HL-60 (cell line): ENCODE data around the gene NATD1.

Experiments
- DNase-seq, 2 experiments: peaks; one replicate each; pipeline ENCODE4 v3.0.0-alpha.2; 2010 to 2020; ENCODE audit warnings: low read depth in 1 of 2, low spot score in 1 of 2
- H3K27ac ChIP-seq: fragments of 250-450 bp; sonication (Bioruptor Pico); replicated peaks from 2 replicates; pipeline ENCODE4 v1.5.1; 2020; ENCODE audit warnings: mild to moderate bottlenecking, moderate library complexity
- H3K27me3 ChIP-seq: fragments of 250-450 bp; sonication (Bioruptor Pico); 2 replicates; pipeline ENCODE4 v1.5.1; 2021; ENCODE audit warnings: mild to moderate bottlenecking, moderate library complexity; ENCODE audit not compliant: insufficient read depth, poor library complexity, severe bottlenecking
- H3K4me3 ChIP-seq: replicated peaks from 2 replicates; pipeline ENCODE4 v1.5.1; 2011; ENCODE audit warnings: mild to moderate bottlenecking, control low read depth, low read length; ENCODE audit not compliant: insufficient read depth
- GABPA ChIP-seq: IDR thresholded peaks from 2 replicates; pipeline ENCODE4 v1.6.1; 2012; ENCODE audit warnings: low read depth
- POLR2AphosphoS5 ChIP-seq: IDR thresholded peaks from 2 replicates; pipeline ENCODE4 v1.6.1; 2012; ENCODE audit warnings: low read depth
- REST ChIP-seq: IDR thresholded peaks from 2 replicates; pipeline ENCODE4 v1.6.1; 2012; ENCODE audit warnings: low read depth; ENCODE audit not compliant: insufficient replicate concordance
- SPI1 ChIP-seq: IDR thresholded peaks from 2 replicates; pipeline ENCODE4 v1.6.1; 2012; ENCODE audit warnings: low read depth, mild to moderate bottlenecking, borderline replicate concordance
- TF ChIP-seq, protein P1 (sequence below): IDR thresholded peaks from one replicate; pipeline ENCODE4 v1.5.1; 2011; ENCODE audit warnings: low read length, control low read depth, inconsistent platforms; ENCODE audit not compliant: insufficient read depth

Gene NATD1

GRCh38 chr17:21292867-21293830 lies 39.9 kb upstream of the NATD1 start:
- DNase-seq: no peak
- H3K27me3 ChIP-seq: no peaks in the 10 kb centered on the region
- H3K4me3 ChIP-seq: no peak overlapping the region
- no peak for TF ChIP-seq REST
- H3K27ac ChIP-seq: no peak overlapping the region

DNA sequence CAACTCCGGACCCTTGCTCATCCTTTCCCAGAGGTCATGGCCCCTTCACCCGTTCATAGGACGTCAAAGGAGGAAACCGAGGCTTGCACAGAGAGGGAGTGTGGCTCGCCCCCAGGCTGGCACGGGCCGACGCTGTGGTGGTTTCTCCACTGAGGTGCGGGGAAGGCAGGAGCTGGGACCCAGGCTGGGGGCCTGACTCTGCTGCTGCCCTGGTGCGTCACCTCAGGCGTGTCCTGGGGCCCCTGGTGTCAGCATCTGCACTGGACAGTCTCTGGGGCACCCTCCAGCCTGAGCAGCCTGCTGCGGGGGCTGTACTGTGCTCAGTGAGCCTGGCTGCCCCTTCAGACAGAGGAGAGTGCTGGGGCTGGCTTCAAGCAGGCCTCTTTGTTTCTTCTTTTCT lies 38.7 kb upstream of the NATD1 start:
- H3K27ac ChIP-seq: no peak overlapping the region
- no peak for DNase-seq
- no peak overlapping the region for H3K4me3 ChIP-seq
- TF ChIP-seq, protein P1, sequence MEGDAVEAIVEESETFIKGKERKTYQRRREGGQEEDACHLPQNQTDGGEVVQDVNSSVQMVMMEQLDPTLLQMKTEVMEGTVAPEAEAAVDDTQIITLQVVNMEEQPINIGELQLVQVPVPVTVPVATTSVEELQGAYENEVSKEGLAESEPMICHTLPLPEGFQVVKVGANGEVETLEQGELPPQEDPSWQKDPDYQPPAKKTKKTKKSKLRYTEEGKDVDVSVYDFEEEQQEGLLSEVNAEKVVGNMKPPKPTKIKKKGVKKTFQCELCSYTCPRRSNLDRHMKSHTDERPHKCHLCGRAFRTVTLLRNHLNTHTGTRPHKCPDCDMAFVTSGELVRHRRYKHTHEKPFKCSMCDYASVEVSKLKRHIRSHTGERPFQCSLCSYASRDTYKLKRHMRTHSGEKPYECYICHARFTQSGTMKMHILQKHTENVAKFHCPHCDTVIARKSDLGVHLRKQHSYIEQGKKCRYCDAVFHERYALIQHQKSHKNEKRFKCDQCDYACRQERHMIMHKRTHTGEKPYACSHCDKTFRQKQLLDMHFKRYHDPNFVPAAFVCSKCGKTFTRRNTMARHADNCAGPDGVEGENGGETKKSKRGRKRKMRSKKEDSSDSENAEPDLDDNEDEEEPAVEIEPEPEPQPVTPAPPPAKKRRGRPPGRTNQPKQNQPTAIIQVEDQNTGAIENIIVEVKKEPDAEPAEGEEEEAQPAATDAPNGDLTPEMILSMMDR: no peak
- TF ChIP-seq POLR2AphosphoS5 (no peak), GABPA (no peak), SPI1 (no peak), REST (no peak)
- no peaks in the 10 kb centered on the region for H3K27me3 ChIP-seq

GRCh38 chr17:21291357-21291756 lies 38.1 kb upstream of the NATD1 start:
- no peak overlapping the region for H3K27ac ChIP-seq
- no peak for DNase-seq
- no peak for TF ChIP-seq GABPA
- TF ChIP-seq, protein P1: no peak
- TF ChIP-seq SPI1: no peak
- TF ChIP-seq REST: no peak
- TF ChIP-seq POLR2AphosphoS5: no peak
- no peaks in the 10 kb centered on the region for H3K27me3 ChIP-seq
- no peak overlapping the region for H3K4me3 ChIP-seq
